GM06990 (cell line): ENCODE results near the gene TMCC1.

Experiments used
- DNase-seq: peaks from one replicate; pipeline ENCODE4 v3.0.0-alpha.2; 2011; ENCODE audit not compliant: insufficient read length; ENCODE audit errors: extremely low read depth
- H3K27me3 ChIP-seq: replicated peaks from 2 replicates; pipeline ENCODE4 v1.6.0; 2011; ENCODE audit warnings: low read length; ENCODE audit not compliant: control insufficient read depth, insufficient read depth
- H3K36me3 ChIP-seq: 2 replicates; pipeline ENCODE4 v1.5.1; 2011; ENCODE audit warnings: low read length; ENCODE audit not compliant: control insufficient read depth, insufficient read depth
- H3K4me3 ChIP-seq: replicated peaks from 2 replicates; pipeline ENCODE4 v1.5.1; 2011; ENCODE audit warnings: low read depth, mild to moderate bottlenecking, control low read depth, low read length
- TF ChIP-seq, protein P1 (sequence below): IDR thresholded peaks from 2 replicates; pipeline ENCODE4 v1.5.1; 2011; ENCODE audit warnings: low read length, control low read depth, mild to moderate bottlenecking, inconsistent platforms; ENCODE audit not compliant: insufficient read depth, poor library complexity, severe bottlenecking

The TMCC1 gene

DNA sequence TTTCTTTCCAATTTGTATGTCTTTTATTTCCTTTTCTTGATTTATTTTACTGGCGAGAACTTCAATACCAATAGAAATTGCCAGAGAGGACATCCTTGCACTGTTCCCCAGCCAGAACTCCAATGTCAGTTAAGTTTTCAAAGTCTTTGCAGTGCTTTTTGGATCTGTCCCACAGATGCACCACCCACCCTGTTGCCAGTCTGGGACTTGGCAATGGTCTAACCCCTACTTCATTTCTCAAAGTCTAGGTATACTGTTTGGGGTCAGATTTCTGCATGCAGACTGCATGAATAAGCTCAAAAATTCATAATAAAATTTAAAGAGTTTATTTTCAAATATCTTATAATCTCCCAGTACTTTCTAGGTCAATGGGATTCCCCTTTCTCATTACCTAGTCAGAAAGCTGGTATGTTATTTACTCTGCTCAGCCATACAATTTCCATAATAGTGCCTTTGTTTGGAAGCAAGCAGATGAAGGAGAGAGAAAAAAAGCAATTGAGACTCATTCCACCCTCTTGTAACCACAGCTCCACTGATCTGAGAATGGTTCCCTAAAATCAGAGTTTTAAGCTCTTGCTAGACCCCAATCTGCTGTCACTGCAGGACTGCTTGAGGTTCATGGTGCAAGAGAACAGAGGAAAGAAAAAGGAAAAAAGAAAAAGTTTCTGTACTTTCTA lies 161.2 kb downstream of the TMCC1 start:
- DNase-seq, result no peak
- H3K27me3 ChIP-seq, result no peaks in the 10 kb centered on the region

DNA sequence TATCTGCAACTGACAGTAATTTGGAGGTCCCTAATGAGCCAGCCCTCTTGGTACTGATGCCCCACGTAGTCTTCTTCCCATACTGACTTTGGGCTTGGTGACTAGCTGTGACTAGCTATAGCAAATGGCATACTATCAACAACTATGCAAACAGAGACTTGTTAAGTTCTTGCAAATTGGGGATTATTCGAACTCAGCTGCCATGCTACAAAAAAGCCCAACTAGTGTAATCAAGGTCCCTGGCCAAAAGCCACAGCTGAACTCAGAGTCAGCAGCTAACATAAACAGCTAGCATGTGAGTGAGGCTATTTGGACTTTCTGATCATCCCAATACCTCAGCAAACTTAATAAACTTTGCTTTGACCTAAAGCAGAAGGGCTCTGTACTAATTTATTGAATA lies 165.8 kb downstream of the TMCC1 start:
- no peak overlapping the region for H3K4me3 ChIP-seq
- no peak for DNase-seq
- TF ChIP-seq, protein P1, sequence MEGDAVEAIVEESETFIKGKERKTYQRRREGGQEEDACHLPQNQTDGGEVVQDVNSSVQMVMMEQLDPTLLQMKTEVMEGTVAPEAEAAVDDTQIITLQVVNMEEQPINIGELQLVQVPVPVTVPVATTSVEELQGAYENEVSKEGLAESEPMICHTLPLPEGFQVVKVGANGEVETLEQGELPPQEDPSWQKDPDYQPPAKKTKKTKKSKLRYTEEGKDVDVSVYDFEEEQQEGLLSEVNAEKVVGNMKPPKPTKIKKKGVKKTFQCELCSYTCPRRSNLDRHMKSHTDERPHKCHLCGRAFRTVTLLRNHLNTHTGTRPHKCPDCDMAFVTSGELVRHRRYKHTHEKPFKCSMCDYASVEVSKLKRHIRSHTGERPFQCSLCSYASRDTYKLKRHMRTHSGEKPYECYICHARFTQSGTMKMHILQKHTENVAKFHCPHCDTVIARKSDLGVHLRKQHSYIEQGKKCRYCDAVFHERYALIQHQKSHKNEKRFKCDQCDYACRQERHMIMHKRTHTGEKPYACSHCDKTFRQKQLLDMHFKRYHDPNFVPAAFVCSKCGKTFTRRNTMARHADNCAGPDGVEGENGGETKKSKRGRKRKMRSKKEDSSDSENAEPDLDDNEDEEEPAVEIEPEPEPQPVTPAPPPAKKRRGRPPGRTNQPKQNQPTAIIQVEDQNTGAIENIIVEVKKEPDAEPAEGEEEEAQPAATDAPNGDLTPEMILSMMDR, result no peak

More for the DNA sequence above, 161.2 kb downstream of the TMCC1 start:
- no peak overlapping the region for H3K4me3 ChIP-seq
- TF ChIP-seq, protein P1, result no peak
- H3K36me3 ChIP-seq, result no peaks in the 10 kb centered on the region

DNA sequence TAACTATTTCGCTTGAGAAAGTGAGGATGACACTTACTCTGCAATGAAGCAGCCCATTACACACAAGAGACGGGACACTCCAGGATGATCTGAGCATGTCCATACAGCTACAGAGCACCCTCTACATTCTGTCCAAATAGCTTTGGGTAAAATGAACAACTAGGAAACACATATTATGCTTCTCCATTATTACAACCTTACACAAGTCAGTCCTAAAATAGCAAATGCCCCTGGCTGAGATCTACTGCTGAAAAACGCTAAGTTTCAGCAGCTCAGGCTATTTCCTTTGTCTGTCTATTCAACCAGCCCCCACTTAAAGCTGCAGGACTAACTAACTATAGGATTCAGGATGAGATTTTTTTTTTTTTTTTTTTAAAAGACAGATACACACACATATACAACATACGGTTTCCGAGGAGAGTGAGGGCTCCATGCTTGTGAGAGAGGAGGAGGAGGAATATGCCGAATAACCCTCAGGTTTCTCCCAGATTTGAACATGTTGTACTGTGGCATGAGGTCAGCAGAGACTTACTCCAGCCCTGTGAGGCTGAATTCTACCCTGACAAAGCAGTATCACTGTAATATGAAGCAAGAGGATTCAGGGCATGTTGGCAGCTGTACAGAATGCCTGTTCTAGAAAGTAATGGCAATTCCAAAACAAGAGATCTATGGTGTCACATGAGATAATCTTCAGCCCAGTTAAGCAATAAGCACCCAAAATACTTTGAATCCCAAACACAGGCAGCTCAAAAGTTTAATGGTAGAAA lies 169.8 kb downstream of the TMCC1 start:
- Histone ChIP-seq H3K36me3 (no peaks in the 10 kb centered on the region), H3K4me3 (no peak overlapping the region), H3K27me3 (no peaks in the 10 kb centered on the region)
- no peak for DNase-seq
- TF ChIP-seq, protein P1, result no peak

More for the DNA sequence above, 165.8 kb downstream of the TMCC1 start:
- Histone ChIP-seq H3K36me3 (no peaks in the 10 kb centered on the region), H3K27me3 (no peaks in the 10 kb centered on the region)

DNA sequence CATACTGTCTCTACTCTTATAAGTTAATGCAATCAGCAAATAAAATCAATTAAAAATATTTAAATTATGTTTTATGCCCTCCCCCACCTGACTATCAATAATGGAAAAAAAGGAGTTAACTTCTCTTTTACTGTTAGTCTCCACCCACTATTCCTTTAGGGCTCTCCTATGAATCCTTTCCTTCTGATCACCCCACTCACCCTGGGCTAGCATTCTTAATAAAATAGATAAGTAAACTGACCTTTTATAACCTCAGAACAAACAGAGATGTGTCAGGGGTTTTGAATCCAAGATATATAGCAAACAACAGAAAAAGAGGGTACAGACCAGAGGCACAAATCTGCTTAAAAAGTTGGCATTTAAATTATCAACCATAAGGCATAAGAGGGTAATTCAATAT lies 171.0 kb downstream of the TMCC1 start:
- no peaks in the 10 kb centered on the region for H3K27me3 ChIP-seq
- no peak for DNase-seq
- no peaks in the 10 kb centered on the region for H3K36me3 ChIP-seq
- TF ChIP-seq, protein P1, result no peak
- H3K4me3 ChIP-seq, result no peak overlapping the region

DNA sequence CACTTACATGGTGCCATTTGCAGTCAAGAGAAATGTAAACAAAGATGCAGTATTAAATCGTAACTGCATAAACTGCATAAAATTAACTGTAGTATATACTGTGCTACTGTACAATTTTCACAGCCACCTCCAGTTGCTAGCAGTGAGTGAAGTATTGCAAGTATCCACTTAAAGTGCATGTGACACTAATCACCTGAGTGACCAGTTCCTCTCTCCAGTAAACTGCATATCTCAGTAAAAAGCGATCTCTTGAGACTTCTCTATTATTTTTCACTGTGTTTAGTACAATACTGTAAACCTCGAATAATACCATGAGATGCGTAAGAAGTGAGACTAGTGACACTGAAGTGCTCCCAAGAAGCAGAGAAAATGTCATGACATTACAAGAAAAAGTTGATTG lies 175.3 kb downstream of the TMCC1 start:
- TF ChIP-seq, protein P1, result no peak
- no peaks in the 10 kb centered on the region for H3K27me3 ChIP-seq
- no peaks in the 10 kb centered on the region for H3K36me3 ChIP-seq
- no peak overlapping the region for H3K4me3 ChIP-seq
- no peak for DNase-seq
